ENCODE data around the gene ITGB1BP1. TPM values are rescaled to one million over a fixed set of nuclear protein-coding genes. Genes with fewer than 3 reads are reported as not detected.

ITGB1BP1 gene
- total RNA-seq, 1 donor from 2014 or later = 115 TPM

GRCh38 chr2:9420495-9420894 lies 2.8 kb downstream of the ITGB1BP1 start:
- no peaks in the 10 kb centered on the region for H3K27me3 Mint-ChIP-seq (ENCODE audit: insufficient read depth)
- H3K4me3 Mint-ChIP-seq = peak overlapping the region; percentile 40
- no peak for DNase-seq (ENCODE audit: low spot score)
- no peaks in the 10 kb centered on the region for H3K9me3 Mint-ChIP-seq
- H3K36me3 Mint-ChIP-seq (ENCODE audit: low read depth) = peaks cover 28% of the 10 kb centered on the region
- H3K27ac Mint-ChIP-seq = no peak overlapping the region
- intact Hi-C loops (cut with micrococcal nuclease) = loop anchor here (5.0 kb wide), 4 partner anchors 278 to 1392 kb away; partner anchors contain the start of genes MBOAT2 and PDIA6
- H3K4me1 Mint-ChIP-seq (ENCODE audit: low read depth) = peaks cover 58% of the 10 kb centered on the region

- intact Hi-C loops (cut with micrococcal nuclease) = no loop called here
- DNase-seq (ENCODE audit: low spot score) = no peak
- peaks cover 59% of the 10 kb centered on the region for H3K4me1 Mint-ChIP-seq (ENCODE audit: low read depth)
- H3K27ac Mint-ChIP-seq = no peak overlapping the region
- H3K36me3 Mint-ChIP-seq (ENCODE audit: low read depth) = peaks cover 28% of the 10 kb centered on the region
- no peaks in the 10 kb centered on the region for H3K9me3 Mint-ChIP-seq
- H3K27me3 Mint-ChIP-seq (ENCODE audit: insufficient read depth) = no peaks in the 10 kb centered on the region
- no peak overlapping the region for H3K4me3 Mint-ChIP-seq
Observed at GRCh38 chr2:9419541-9419940, 3.8 kb downstream of the ITGB1BP1 start.

GRCh38 chr2:9418746-9419145 lies 4.6 kb downstream of the ITGB1BP1 start:
- peaks cover 67% of the 10 kb centered on the region for H3K4me1 Mint-ChIP-seq (ENCODE audit: low read depth)
- H3K4me3 Mint-ChIP-seq = no peak overlapping the region
- no peaks in the 10 kb centered on the region for H3K9me3 Mint-ChIP-seq
- intact Hi-C loops (cut with micrococcal nuclease) = no loop called here
- no peak overlapping the region for H3K27ac Mint-ChIP-seq
- DNase-seq (ENCODE audit: low spot score) = no peak
- H3K36me3 Mint-ChIP-seq (ENCODE audit: low read depth) = peaks cover 35% of the 10 kb centered on the region
- H3K27me3 Mint-ChIP-seq (ENCODE audit: insufficient read depth) = no peaks in the 10 kb centered on the region

GRCh38 chr2:9417725-9418124 lies 5.6 kb downstream of the ITGB1BP1 start:
- Mint-ChIP-seq H3K4me1 (ENCODE audit: low read depth) (peaks cover 68% of the 10 kb centered on the region), H3K9me3 (no peaks in the 10 kb centered on the region), H3K27ac (no peak overlapping the region), H3K4me3 (no peak overlapping the region), H3K36me3 (ENCODE audit: low read depth) (peaks cover 36% of the 10 kb centered on the region), H3K27me3 (ENCODE audit: insufficient read depth) (no peaks in the 10 kb centered on the region)
- intact Hi-C loops (cut with micrococcal nuclease) = no loop called here
- DNase-seq (ENCODE audit: low spot score) = no peak

GRCh38 chr2:9416962-9417316 lies 6.4 kb downstream of the ITGB1BP1 start:
- peaks cover 60% of the 10 kb centered on the region for H3K4me1 Mint-ChIP-seq (ENCODE audit: low read depth)
- H3K4me3 Mint-ChIP-seq = no peak overlapping the region
- no peak for DNase-seq (ENCODE audit: low spot score)
- intact Hi-C loops (cut with micrococcal nuclease) = no loop called here
- H3K27ac Mint-ChIP-seq = peak overlapping the region; percentile 15
- H3K27me3 Mint-ChIP-seq (ENCODE audit: insufficient read depth) = no peaks in the 10 kb centered on the region
- H3K9me3 Mint-ChIP-seq = no peaks in the 10 kb centered on the region
- peaks cover 36% of the 10 kb centered on the region for H3K36me3 Mint-ChIP-seq (ENCODE audit: low read depth)

- no peak for DNase-seq (ENCODE audit: low spot score)
- Mint-ChIP-seq H3K9me3 (no peaks in the 10 kb centered on the region), H3K27me3 (ENCODE audit: insufficient read depth) (no peaks in the 10 kb centered on the region), H3K36me3 (ENCODE audit: low read depth) (peaks cover 35% of the 10 kb centered on the region), H3K4me3 (no peak overlapping the region), H3K27ac (peak overlapping the region; percentile 60), H3K4me1 (ENCODE audit: low read depth) (peaks cover 55% of the 10 kb centered on the region)
- intact Hi-C loops (cut with micrococcal nuclease) = no loop called here
Observed at GRCh38 chr2:9416267-9416961, 6.9 kb downstream of the ITGB1BP1 start.

GRCh38 chr2:9415516-9416169 lies 7.7 kb downstream of the ITGB1BP1 start:
- peaks cover 36% of the 10 kb centered on the region for H3K36me3 Mint-ChIP-seq (ENCODE audit: low read depth)
- peak overlapping the region; percentile 60 for H3K27ac Mint-ChIP-seq

GRCh38 chr2:9412781-9413180 lies 10.5 kb downstream of the ITGB1BP1 start:
- no peak for DNase-seq (ENCODE audit: low spot score)
- peaks cover 40% of the 10 kb centered on the region for H3K36me3 Mint-ChIP-seq (ENCODE audit: low read depth)
- H3K9me3 Mint-ChIP-seq = no peaks in the 10 kb centered on the region
- no peaks in the 10 kb centered on the region for H3K27me3 Mint-ChIP-seq (ENCODE audit: insufficient read depth)
- peaks cover 28% of the 10 kb centered on the region for H3K4me1 Mint-ChIP-seq (ENCODE audit: low read depth)
- intact Hi-C loops (cut with micrococcal nuclease) = no loop called here
- no peak overlapping the region for H3K27ac Mint-ChIP-seq
- no peak overlapping the region for H3K4me3 Mint-ChIP-seq

More at GRCh38 chr2:9415516-9416169, 7.7 kb downstream of the ITGB1BP1 start:
- Mint-ChIP-seq H3K4me3 (no peak overlapping the region), H3K27me3 (ENCODE audit: insufficient read depth) (no peaks in the 10 kb centered on the region), H3K9me3 (no peaks in the 10 kb centered on the region), H3K4me1 (ENCODE audit: low read depth) (peaks cover 52% of the 10 kb centered on the region)
- intact Hi-C loops (cut with micrococcal nuclease) = no loop called here
- DNase-seq (ENCODE audit: low spot score) = no peak

- DNase-seq (ENCODE audit: low spot score) = no peak
- intact Hi-C loops (cut with micrococcal nuclease) = no loop called here
- Mint-ChIP-seq H3K27me3 (ENCODE audit: insufficient read depth) (no peaks in the 10 kb centered on the region), H3K9me3 (no peaks in the 10 kb centered on the region), H3K4me1 (ENCODE audit: low read depth) (peaks cover 10% of the 10 kb centered on the region), H3K4me3 (no peak overlapping the region), H3K36me3 (ENCODE audit: low read depth) (peaks cover 36% of the 10 kb centered on the region), H3K27ac (no peak overlapping the region)
Observed at GRCh38 chr2:9410108-9410507, 13.2 kb downstream of the ITGB1BP1 start.

- Mint-ChIP-seq H3K9me3 (no peaks in the 10 kb centered on the region), H3K4me3 (no peak overlapping the region), H3K27ac (no peak overlapping the region), H3K4me1 (ENCODE audit: low read depth) (peaks cover under 1% of the 10 kb centered on the region), H3K27me3 (ENCODE audit: insufficient read depth) (no peaks in the 10 kb centered on the region), H3K36me3 (ENCODE audit: low read depth) (peaks cover 29% of the 10 kb centered on the region)
- intact Hi-C loops (cut with micrococcal nuclease) = no loop called here
- DNase-seq (ENCODE audit: low spot score) = no peak
Observed at GRCh38 chr2:9408641-9409151, 14.6 kb downstream of the ITGB1BP1 start.

GRCh38 chr2:9407363-9407811 lies 15.9 kb downstream of the ITGB1BP1 start:
- H3K36me3 Mint-ChIP-seq (ENCODE audit: low read depth) = peaks cover 26% of the 10 kb centered on the region

GRCh38 chr2:9406529-9407362 lies 16.6 kb downstream of the ITGB1BP1 start:
- DNase-seq (ENCODE audit: low spot score) = no peak
- intact Hi-C loops (cut with micrococcal nuclease) = no loop called here
- H3K4me3 Mint-ChIP-seq = no peak overlapping the region
- peaks cover 23% of the 10 kb centered on the region for H3K36me3 Mint-ChIP-seq (ENCODE audit: low read depth)
- no peaks in the 10 kb centered on the region for H3K4me1 Mint-ChIP-seq (ENCODE audit: low read depth)
- H3K27me3 Mint-ChIP-seq (ENCODE audit: insufficient read depth) = no peaks in the 10 kb centered on the region
- H3K9me3 Mint-ChIP-seq = no peaks in the 10 kb centered on the region
- peak overlapping the region; percentile 61 for H3K27ac Mint-ChIP-seq

More at GRCh38 chr2:9407363-9407811, 15.9 kb downstream of the ITGB1BP1 start:
- no peak for DNase-seq (ENCODE audit: low spot score)
- intact Hi-C loops (cut with micrococcal nuclease) = no loop called here
- Mint-ChIP-seq H3K27ac (no peak overlapping the region), H3K4me1 (ENCODE audit: low read depth) (no peaks in the 10 kb centered on the region), H3K4me3 (no peak overlapping the region), H3K27me3 (ENCODE audit: insufficient read depth) (no peaks in the 10 kb centered on the region), H3K9me3 (no peaks in the 10 kb centered on the region)

All from activated T-helper 1 cell treated with anti-CD3 and anti-CD28 coated beads, Interleukin-12 subunit alpha, Interleukin-12 subunit beta, Interleukin-2, Interleukin-4 antibody, amounts not matched to agents 30 ng/mL and 10 ng/mL and 1 ng/mL, durations not matched to agents 14 hours and 24 hours and 36 hours (primary cell).